K562 (cell line): ENCODE results near the gene ST8SIA1. TPM values are rescaled to one million over a fixed set of nuclear protein-coding genes. Genes with fewer than 3 reads are reported as not detected.

Experiments
- ATAC-seq: fragments of 200-7000 bp; cut with Tn5 transposase; 3 replicates; pipeline ENCODE4 v1.9.1; 2020; ENCODE audit warnings: moderate library complexity
- BruUV-seq: library from RNA; stranded (reverse); fragments of 400-500 nt; replicated peaks from 2 replicates; lab custom pipeline; 2021; lab: Mats Ljungman, UMichigan
- CTCF ChIA-PET: fragments of 300-600 bp; formaldehyde crosslinking; extraction: SDS; loops from one replicate; lab custom pipeline; 2021; ENCODE audit warnings: low intra/inter-chr PET ratio; lab: Yijun Ruan, JAX
- POLR2A ChIA-PET: fragments of 300-600, 350-650 bp; sonication (Branson Sonifier 250); formaldehyde crosslinking; extraction: SDS; loops from one replicate; lab custom pipeline; 2021; ENCODE audit warnings: antibody characterized with exemption, inconsistent platforms; lab: Yijun Ruan, JAX
- DNase-seq, 4 experiments: peaks; one replicate each; pipeline versions ENCODE4 v3.0.0 to v3.0.0-alpha.2; 2011 to 2018; ENCODE audit warnings: low spot score in 3 of 4, mixed read lengths in 3 of 4; ENCODE audit errors: extremely low read depth in 1 of 4
- FAIRE-seq: peaks from 2 replicates; lab custom pipeline; 2011; peaks lifted over from hg19 to GRCh38; lab: Jason Lieb, UNC
- H2AFZ ChIP-seq: 2 replicates; pipeline ENCODE4 v1.6.0; 2011; ENCODE audit warnings: low read depth, low read length, control low read depth, inconsistent platforms
- H3K27ac ChIP-seq: fragments of 200-600 bp; 3 replicates; pipeline ENCODE4 v1.8.0; 2011; ENCODE audit warnings: low read depth, mild to moderate bottlenecking, control low read depth, inconsistent platforms, low read length, moderate library complexity, mixed read lengths; ENCODE audit errors: extremely low read depth
- H3K27me3 ChIP-seq, 2 experiments: fragments of 300-600 bp in 1 of 2; 2 replicates in 1 of 2; 3 replicates in 1 of 2; pipeline versions ENCODE4 v1.6.0 to v1.8.0; 2011; ENCODE audit warnings: inconsistent platforms in 2 of 2, low read length in 2 of 2, mild to moderate bottlenecking in 1 of 2, mixed read lengths in 1 of 2, moderate library complexity in 1 of 2; ENCODE audit not compliant: control insufficient read depth in 2 of 2, insufficient read depth in 2 of 2
- H3K36me3 ChIP-seq: fragments of 300-600 bp; 3 replicates; pipeline ENCODE4 v1.8.0; 2011; ENCODE audit warnings: mild to moderate bottlenecking, low read length, inconsistent platforms; ENCODE audit not compliant: control insufficient read depth, insufficient read depth
- H3K4me1 ChIP-seq, 2 experiments: fragments of 200-600 bp in 1 of 2; replicated peaks in 1 of 2; 2 replicates in 1 of 2; 3 replicates in 1 of 2; pipeline versions ENCODE4 v1.5.1 to v1.8.0; 2011; ENCODE audit warnings: inconsistent platforms in 2 of 2, low read length in 2 of 2, mild to moderate bottlenecking in 1 of 2, mixed read lengths in 1 of 2, moderate library complexity in 1 of 2; ENCODE audit not compliant: control insufficient read depth in 2 of 2, insufficient read depth in 2 of 2
- H3K4me2 ChIP-seq: 2 replicates; pipeline ENCODE4 v1.6.1; 2011; ENCODE audit warnings: low read length, control low read depth, inconsistent platforms, mixed read lengths; ENCODE audit not compliant: insufficient read depth
- H3K4me3 ChIP-seq: fragments of 200-600 bp; sonication (generic), shearing (Covaris generic); 2 replicates; pipeline ENCODE4 v1.5.1; 2016; ENCODE audit warnings: control low read depth, inconsistent platforms
- H3K79me2 ChIP-seq: fragments of 200-600 bp; 3 replicates; pipeline ENCODE4 v1.8.0; 2011; ENCODE audit warnings: low read length, inconsistent platforms; ENCODE audit not compliant: control insufficient read depth, insufficient read depth
- H3K9ac ChIP-seq, 2 experiments: 2 replicates each; pipeline versions ENCODE4 v1.6.0 to v1.6.1; 2011; ENCODE audit warnings: low read depth in 2 of 2, low read length in 2 of 2, control low read depth in 1 of 2, inconsistent platforms in 1 of 2, mild to moderate bottlenecking in 1 of 2, mixed read lengths in 1 of 2; ENCODE audit not compliant: insufficient read depth in 1 of 2
- H3K9me1 ChIP-seq: one replicate; pipeline ENCODE4 v1.6.0; 2011; ENCODE audit warnings: inconsistent platforms, mild to moderate bottlenecking, low read length, moderate library complexity; ENCODE audit not compliant: control insufficient read depth, insufficient read depth
- H3K9me3 ChIP-seq: replicated peaks from 2 replicates; pipeline ENCODE4 v1.5.1; 2011; ENCODE audit warnings: low read depth, low read length, inconsistent platforms; ENCODE audit not compliant: control insufficient read depth, insufficient read depth
- H4K20me1 ChIP-seq: replicated peaks from 2 replicates; pipeline ENCODE4 v1.6.1; 2011; ENCODE audit warnings: low read length, inconsistent platforms, mixed read lengths; ENCODE audit not compliant: control insufficient read depth, insufficient read depth
- ARID1B ChIP-seq: fragments of 450-650 bp; IDR thresholded peaks from 2 replicates; pipeline ENCODE4 v1.6.1; 2016; ENCODE audit warnings: antibody characterized with exemption, mild to moderate bottlenecking, inconsistent platforms
- MAFG ChIP-seq: fragments of 450-650 bp; conservative IDR thresholded peaks from 2 replicates; pipeline ENCODE4 v1.6.1; 2016; ENCODE audit warnings: missing genetic modification characterization, missing compliant biosample characterization
- PPARD ChIP-seq: fragments of 250-450 bp; sonication (Bioruptor Pico); IDR thresholded peaks from 2 replicates; pipeline ENCODE4 v1.8.0; 2022; ENCODE audit warnings: inconsistent platforms, mild to moderate bottlenecking, moderate library complexity
- RBM14 ChIP-seq: fragments of 200-400 bp; formaldehyde crosslinking; IDR thresholded peaks from 2 replicates; pipeline ENCODE4 v1.6.1; 2018; ENCODE audit warnings: low read depth, mild to moderate bottlenecking, low read length, moderate library complexity, borderline replicate concordance; ENCODE audit not compliant: insufficient read depth
- SLC30A9 ChIP-seq: fragments of 250-450 bp; sonication (Bioruptor Pico); IDR thresholded peaks from 2 replicates; pipeline ENCODE4 v1.8.0; 2022; ENCODE audit warnings: mild to moderate bottlenecking, moderate library complexity
- TRIM28 ChIP-seq: fragments of 450-650 bp; IDR thresholded peaks from 2 replicates; pipeline ENCODE4 v1.6.1; 2017
- ZNF146 ChIP-seq: IDR thresholded peaks from one replicate; pipeline ENCODE4 v1.6.1; 2018; ENCODE audit warnings: missing compliant biosample characterization; ENCODE audit not compliant: unreplicated experiment
- ZNF717 ChIP-seq: fragments of 250-450 bp; sonication (Bioruptor Pico); IDR thresholded peaks from 2 replicates; pipeline ENCODE4 v1.5.0; 2021
- WGBS: fragments of 100-300 bp; shearing (Covaris generic); methylation state at CpG from one replicate; pipeline ENCODE4 v1.1.6; 2016; ENCODE audit warnings: low coverage, mixed read lengths; ENCODE audit not compliant: insufficient coverage; ENCODE audit errors: missing lambda C conversion rate; 5-methylcytosine and 5-hydroxymethylcytosine counted together
- in situ Hi-C: fragments of 300-500 bp; cut with MboI; formaldehyde crosslinking; loops from 4 replicates; pipeline ENCODE4 v1.15.0; 2018; ENCODE audit warnings: inconsistent platforms, mixed read lengths
- intact Hi-C: fragments of 100-400 bp; cut with micrococcal nuclease; formaldehyde crosslinking; loops from 2 replicates; pipeline ENCODE4 v1.14.2; 2022
- polyA plus RNA-seq, 8 experiments: library from polyadenylated mRNA; depleted of rRNA in 4 of 8; stranded (reverse) in 5 of 8; unstranded in 3 of 8; fragments of >200 nt; fragmentation: Nextera tagmentation in 2 of 8; fragmentation: Illumina TruSeq in 1 of 8; extraction: Ambion mirVana in 2 of 8; extraction: Trizol in 1 of 8; gene quantifications; 2 replicates each; pipeline versions ENCODE4 v1.2.1 to v1.2.3, GENCODE V29; 2011 to 2014; ENCODE audit warnings: inconsistent platforms in 1 of 8, missing spikeins in 1 of 8
- total RNA-seq, 7 experiments: library from RNA; depleted of rRNA in 6 of 7; stranded (reverse); fragments of >200 nt in 6 of 7; fragmentation: Illumina TruSeq in 2 of 7; extraction: Trizol in 2 of 7; gene quantifications; 2 replicates each; pipeline versions ENCODE4 v1.2.1 to v1.2.3, GENCODE V29; 2011 to 2021; ENCODE audit warnings: low replicate concordance in 1 of 7
- TF ChIP-seq, protein P1 (sequence below): sonication (generic); formaldehyde crosslinking; IDR thresholded peaks from 2 replicates; pipeline ENCODE4 v1.8.0; 2022; ENCODE audit warnings: mild to moderate bottlenecking, low read depth, missing genetic modification reagents
- TF ChIP-seq, protein P2 (sequence below): IDR thresholded peaks from 2 replicates; pipeline ENCODE4 v1.6.1; 2011; ENCODE audit not compliant: insufficient read length; ENCODE audit errors: extremely low read depth
- TF ChIP-seq, protein P3 (sequence below): fragments of 450-650 bp; IDR thresholded peaks from 2 replicates; pipeline ENCODE4 v1.6.1; 2016; ENCODE audit warnings: low read depth, mild to moderate bottlenecking, moderate library complexity

ST8SIA1 gene
- total and polyA plus RNA-seq, 9 of the 15 experiments (the other 6 are each of a cell fraction or from before 2014, with no cell fraction given): 0.86 to 26.3 (median 4.3) TPM

DNA sequence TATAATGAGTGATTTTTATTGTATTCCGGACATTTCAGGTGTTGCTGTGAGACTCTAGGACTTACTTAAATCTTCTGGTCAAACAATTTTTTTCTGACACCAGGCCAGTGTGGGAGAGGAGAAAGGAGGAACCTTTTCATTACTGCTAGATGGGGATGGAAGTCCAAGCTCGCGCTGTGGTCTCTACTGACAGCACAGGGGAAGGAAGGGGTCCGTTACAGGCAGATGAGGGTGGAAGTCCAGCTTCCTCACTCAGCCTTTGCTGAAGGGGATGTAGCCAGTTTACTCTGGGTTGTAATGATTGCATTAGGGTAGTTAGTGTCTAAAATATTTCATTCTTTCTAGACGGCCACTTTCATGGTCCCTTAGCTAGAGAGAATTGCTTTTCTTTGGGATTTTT lies 26.3 kb upstream of the ST8SIA1 start:
- Histone ChIP-seq H3K4me1 (no peaks in the 10 kb centered on the region), H3K27me3 (no peaks in the 10 kb centered on the region), H3K4me2 (no peak overlapping the region), H2AFZ (no peak overlapping the region), H3K9me3 (no peaks in the 10 kb centered on the region), H3K27ac (no peak overlapping the region), H3K79me2 (no peaks in the 10 kb centered on the region), H3K36me3 (no peaks in the 10 kb centered on the region), H4K20me1 (no peaks in the 10 kb centered on the region), H3K4me3 (no peak overlapping the region), H3K9ac (no peak overlapping the region), H3K9me1 (no peaks in the 10 kb centered on the region)
- ChIA-PET CTCF (no interaction called here), POLR2A (interaction anchor here (0.8 kb wide), 1 partner anchor 10 kb away, joined by 5 read pairs; no protein-coding TSS in a partner anchor)
- no peak for ATAC-seq
- BruUV-seq: no TSS peak
- in situ Hi-C loops (no loop called here), intact Hi-C loops (no loop called here)
- no peak for DNase-seq
- FAIRE-seq: no peak
- TF ChIP-seq RBM14 (no peak), TRIM28 (no peak), SLC30A9 (CRISPR knock-in tag) (no peak), PPARD (CRISPR knock-in tag) (no peak), ARID1B (no peak), ZNF146 (CRISPR knock-in tag) (no peak), MAFG (no peak), ZNF717 (CRISPR knock-in tag) (no peak)
- TF ChIP-seq, protein P1, sequence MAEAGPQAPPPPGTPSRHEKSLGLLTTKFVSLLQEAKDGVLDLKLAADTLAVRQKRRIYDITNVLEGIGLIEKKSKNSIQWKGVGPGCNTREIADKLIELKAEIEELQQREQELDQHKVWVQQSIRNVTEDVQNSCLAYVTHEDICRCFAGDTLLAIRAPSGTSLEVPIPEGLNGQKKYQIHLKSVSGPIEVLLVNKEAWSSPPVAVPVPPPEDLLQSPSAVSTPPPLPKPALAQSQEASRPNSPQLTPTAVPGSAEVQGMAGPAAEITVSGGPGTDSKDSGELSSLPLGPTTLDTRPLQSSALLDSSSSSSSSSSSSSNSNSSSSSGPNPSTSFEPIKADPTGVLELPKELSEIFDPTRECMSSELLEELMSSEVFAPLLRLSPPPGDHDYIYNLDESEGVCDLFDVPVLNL: no peak
- TF ChIP-seq, protein P2, sequence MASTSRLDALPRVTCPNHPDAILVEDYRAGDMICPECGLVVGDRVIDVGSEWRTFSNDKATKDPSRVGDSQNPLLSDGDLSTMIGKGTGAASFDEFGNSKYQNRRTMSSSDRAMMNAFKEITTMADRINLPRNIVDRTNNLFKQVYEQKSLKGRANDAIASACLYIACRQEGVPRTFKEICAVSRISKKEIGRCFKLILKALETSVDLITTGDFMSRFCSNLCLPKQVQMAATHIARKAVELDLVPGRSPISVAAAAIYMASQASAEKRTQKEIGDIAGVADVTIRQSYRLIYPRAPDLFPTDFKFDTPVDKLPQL: no peak
- TF ChIP-seq, protein P3, sequence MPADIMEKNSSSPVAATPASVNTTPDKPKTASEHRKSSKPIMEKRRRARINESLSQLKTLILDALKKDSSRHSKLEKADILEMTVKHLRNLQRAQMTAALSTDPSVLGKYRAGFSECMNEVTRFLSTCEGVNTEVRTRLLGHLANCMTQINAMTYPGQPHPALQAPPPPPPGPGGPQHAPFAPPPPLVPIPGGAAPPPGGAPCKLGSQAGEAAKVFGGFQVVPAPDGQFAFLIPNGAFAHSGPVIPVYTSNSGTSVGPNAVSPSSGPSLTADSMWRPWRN: no peak
- 14% methylated on average over 4 of the region's 5 CpGs for WGBS
